Measurements from ENCODE around the gene PFKFB2. TPM values are rescaled to one million over a fixed set of nuclear protein-coding genes. Genes with fewer than 3 reads are reported as not detected.

The PFKFB2 gene
- total and polyA plus RNA-seq, 2 donors (not counting 1 experiment from before 2014, with no cell fraction given): 6.5 to 18.2 TPM

- no peaks in the 10 kb centered on the region for H3K79me2 ChIP-seq (ENCODE audit: control insufficient read depth, insufficient read depth, low read length)
- no peak overlapping the region for H2AFZ ChIP-seq (ENCODE audit: insufficient read depth, low read depth, low read length, poor library complexity, severe bottlenecking)
- 94% methylated on average over 10 of the region's 10 CpGs for WGBS (ENCODE audit: insufficient coverage)
- no peak overlapping the region for H3K4me2 ChIP-seq (replicated peaks; ENCODE audit: low read depth, low read length, poor library complexity, severe bottlenecking)
- Mint-ChIP-seq H3K4me1 (peaks cover 2% of the 10 kb centered on the region), H3K27ac (no peak overlapping the region), H3K27me3 (peaks cover 47% of the 10 kb centered on the region), H3K4me3 (no peak overlapping the region), H3K9me3 (ENCODE audit: insufficient read depth) (no peaks in the 10 kb centered on the region)
- no peaks in the 10 kb centered on the region for H4K20me1 ChIP-seq (ENCODE audit: control insufficient read depth, insufficient read depth, low read length, poor library complexity, severe bottlenecking)
- H3K9me3 ChIP-seq (ENCODE audit: control extremely low read depth in 1 of 3, control insufficient read depth in 2 of 3, insufficient read depth in 1 of 3, low read length in 2 of 3): no peaks in the 10 kb centered on the region
- no peak overlapping the region for H3K27ac ChIP-seq (ENCODE audit: low read length in 2 of 2)
- H3K36me3 ChIP-seq (replicated peaks in 1 of 2; ENCODE audit: control extremely low read depth in 1 of 2, control insufficient read depth in 1 of 2, extremely low read depth in 1 of 2, insufficient read depth in 2 of 2, low read length in 1 of 2): no peaks in the 10 kb centered on the region
- CTCF ChIA-PET: no interaction called here
- peaks cover 3 to 4% of the 10 kb centered on the region in 2 donors for H3K4me1 ChIP-seq (ENCODE audit: control insufficient read depth in 2 of 2, insufficient read depth in 2 of 2, low read length in 2 of 2)
- intact Hi-C loops (cut with micrococcal nuclease): loop anchor here (5.0 kb wide), 1 partner anchor 68 kb away; no protein-coding TSS in a partner anchor
- TF ChIP-seq EZH2 (IDR thresholded peaks at IDR 0.05; ENCODE audit: borderline replicate concordance, insufficient read depth, low read depth, low read length, poor library complexity, severe bottlenecking) (no peak), CTCF (IDR thresholded peaks at IDR 0.05) (no peak)
- ATAC-seq (ENCODE audit: low read depth) (no peak), DNase-seq (no peak)
- POLR2A ChIA-PET: no interaction called here
- no peak overlapping the region for H3K9ac ChIP-seq (ENCODE audit: low read length)
- H3K27me3 ChIP-seq (replicated peaks in 1 of 4; ENCODE audit: control extremely low read depth in 1 of 4, control insufficient read depth in 3 of 4, insufficient read depth in 4 of 4, low read length in 3 of 4): peaks cover 0 to 16% (median 9%) of the 10 kb centered on the region in 4 experiments
- no peak overlapping the region for H3K4me3 ChIP-seq (ENCODE audit: control extremely low read depth in 1 of 5, extremely low read depth in 1 of 5, insufficient read depth in 1 of 5, low read depth in 2 of 5, low read length in 4 of 5)
Measured at GRCh38 chr1:207009182-207009850, 43.8 kb upstream of the PFKFB2 start.

- Mint-ChIP-seq H3K9me3 (ENCODE audit: insufficient read depth) (no peaks in the 10 kb centered on the region), H3K27ac (no peak overlapping the region), H3K4me3 (no peak overlapping the region), H3K4me1 (no peaks in the 10 kb centered on the region), H3K27me3 (peaks cover 50% of the 10 kb centered on the region)
- no peak overlapping the region for H2AFZ ChIP-seq (ENCODE audit: insufficient read depth, low read depth, low read length, poor library complexity, severe bottlenecking)
- ATAC-seq (ENCODE audit: low read depth): no peak
- ChIA-PET POLR2A (no interaction called here), CTCF (no interaction called here)
- H3K36me3 ChIP-seq (replicated peaks in 1 of 2; ENCODE audit: control extremely low read depth in 1 of 2, control insufficient read depth in 1 of 2, extremely low read depth in 1 of 2, insufficient read depth in 2 of 2, low read length in 1 of 2): no peaks in the 10 kb centered on the region
- H3K4me3 ChIP-seq (ENCODE audit: control extremely low read depth in 1 of 5, extremely low read depth in 1 of 5, insufficient read depth in 1 of 5, low read depth in 2 of 5, low read length in 4 of 5): no peak overlapping the region
- peaks cover under 1 to 2% of the 10 kb centered on the region in 2 donors for H3K4me1 ChIP-seq (ENCODE audit: control insufficient read depth in 2 of 2, insufficient read depth in 2 of 2, low read length in 2 of 2)
- no peak for DNase-seq
- WGBS (ENCODE audit: insufficient coverage): 96% methylated on average over 7 of the region's 7 CpGs
- H3K9me3 ChIP-seq (ENCODE audit: control extremely low read depth in 1 of 3, control insufficient read depth in 2 of 3, insufficient read depth in 1 of 3, low read length in 2 of 3): no peaks in the 10 kb centered on the region
- peaks cover 0 to 20% (median 9%) of the 10 kb centered on the region in 4 experiments for H3K27me3 ChIP-seq (replicated peaks in 1 of 4; ENCODE audit: control extremely low read depth in 1 of 4, control insufficient read depth in 3 of 4, insufficient read depth in 4 of 4, low read length in 3 of 4)
- H3K4me2 ChIP-seq (replicated peaks; ENCODE audit: low read depth, low read length, poor library complexity, severe bottlenecking): no peak overlapping the region
- H3K27ac ChIP-seq (ENCODE audit: low read length in 2 of 2): no peak overlapping the region
- no peak for TF ChIP-seq EZH2 (IDR thresholded peaks at IDR 0.05; ENCODE audit: borderline replicate concordance, insufficient read depth, low read depth, low read length, poor library complexity, severe bottlenecking)
- no peak for TF ChIP-seq CTCF (IDR thresholded peaks at IDR 0.05)
- no peak overlapping the region for H3K9ac ChIP-seq (ENCODE audit: low read length)
- no peaks in the 10 kb centered on the region for H3K79me2 ChIP-seq (ENCODE audit: control insufficient read depth, insufficient read depth, low read length)
- intact Hi-C loops (cut with micrococcal nuclease): loop anchor here (5.0 kb wide), 1 partner anchor 67 kb away; no protein-coding TSS in a partner anchor
- no peaks in the 10 kb centered on the region for H4K20me1 ChIP-seq (ENCODE audit: control insufficient read depth, insufficient read depth, low read length, poor library complexity, severe bottlenecking)
Measured at GRCh38 chr1:207009945-207010344, 43.1 kb upstream of the PFKFB2 start.

All from B cell (primary cell).